Measurements from ENCODE around the gene ZIC2.

The ZIC2 gene

DNA sequence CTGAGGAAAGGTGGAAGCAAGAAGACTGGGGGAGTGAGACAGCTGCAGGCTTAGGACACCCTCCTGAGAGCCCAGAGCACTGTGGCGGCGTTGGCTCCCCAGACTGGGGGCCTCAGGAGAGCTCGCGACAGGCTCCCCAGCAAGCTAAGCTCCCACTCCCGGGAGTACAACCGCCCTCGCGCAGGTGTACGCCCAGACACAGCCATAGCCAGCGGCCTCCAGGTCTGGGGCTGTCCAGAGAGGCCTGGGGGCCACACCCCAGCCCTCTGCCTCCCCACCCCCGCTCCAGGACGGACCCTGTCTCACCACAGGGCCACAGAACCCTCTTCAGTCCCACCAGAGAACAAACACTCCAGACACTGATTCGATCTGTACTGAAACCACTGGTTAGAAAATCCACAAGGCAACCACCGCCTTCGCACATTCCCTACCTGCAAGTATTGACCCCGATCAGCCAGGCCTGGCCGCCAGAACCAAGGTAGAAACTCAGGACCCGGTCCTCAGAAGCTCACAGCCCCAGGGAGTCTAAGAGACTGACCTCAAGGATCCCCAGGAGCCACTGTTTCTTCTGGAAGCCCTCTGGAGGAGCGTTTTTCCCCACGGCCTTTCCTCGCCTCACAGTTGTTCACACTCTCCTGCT is 26.4 kb upstream of the ZIC2 start:
- H3K27ac Mint-ChIP-seq: no peak overlapping the region
- peak; percentile 6 for ATAC-seq
- no peak overlapping the region for H3K4me3 Mint-ChIP-seq
- H3K4me1 Mint-ChIP-seq: peaks cover 21% of the 10 kb centered on the region
- no peaks in the 10 kb centered on the region for H3K9me3 Mint-ChIP-seq
- DNase-seq (ENCODE audit: low spot score in 2 of 2): no peak
- H3K36me3 Mint-ChIP-seq: no peaks in the 10 kb centered on the region

DNA sequence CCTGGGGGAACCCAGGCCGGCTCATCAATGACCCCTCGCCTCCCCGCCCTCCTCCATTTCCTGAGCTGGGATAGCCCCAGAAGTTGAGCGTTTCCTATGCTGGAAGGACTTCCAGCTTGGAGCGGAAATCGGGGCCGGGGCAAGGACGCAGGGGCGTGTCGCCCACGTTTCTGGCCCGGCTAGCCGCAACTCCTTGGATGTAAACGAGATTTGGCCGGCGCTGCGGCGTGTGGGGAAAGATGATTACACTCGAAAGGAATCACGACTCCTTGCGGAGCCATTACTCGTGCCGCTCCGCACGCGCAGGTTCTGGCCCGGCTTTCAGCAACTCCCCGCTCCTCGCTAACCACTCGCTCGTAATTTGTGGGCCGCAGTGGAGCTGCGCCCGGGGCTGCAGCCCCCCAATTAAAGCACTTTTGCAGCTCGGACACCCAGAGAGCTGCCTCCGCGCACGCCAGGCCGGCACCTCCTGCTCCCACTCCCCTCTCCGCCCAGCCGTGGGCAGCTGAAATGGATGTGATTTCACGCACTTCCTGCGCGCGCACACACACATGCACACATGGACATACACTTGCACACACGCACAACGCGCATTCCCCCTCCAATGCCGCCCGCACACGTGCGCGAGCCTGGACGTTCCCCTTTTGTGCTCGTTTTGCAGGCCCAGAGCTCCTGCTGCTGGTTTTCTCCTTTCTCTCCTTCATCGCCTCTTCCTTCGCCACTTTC is 25.7 kb upstream of the ZIC2 start:
- Mint-ChIP-seq H3K27ac (no peak overlapping the region), H3K9me3 (no peaks in the 10 kb centered on the region), H3K4me3 (peak overlapping the region; percentile 52), H3K4me1 (peaks cover 21% of the 10 kb centered on the region), H3K36me3 (no peaks in the 10 kb centered on the region)
- ATAC-seq (peak; percentile 8), DNase-seq (ENCODE audit: low spot score in 2 of 2) (peak in 1 of 2 donors; percentile 54)

DNA sequence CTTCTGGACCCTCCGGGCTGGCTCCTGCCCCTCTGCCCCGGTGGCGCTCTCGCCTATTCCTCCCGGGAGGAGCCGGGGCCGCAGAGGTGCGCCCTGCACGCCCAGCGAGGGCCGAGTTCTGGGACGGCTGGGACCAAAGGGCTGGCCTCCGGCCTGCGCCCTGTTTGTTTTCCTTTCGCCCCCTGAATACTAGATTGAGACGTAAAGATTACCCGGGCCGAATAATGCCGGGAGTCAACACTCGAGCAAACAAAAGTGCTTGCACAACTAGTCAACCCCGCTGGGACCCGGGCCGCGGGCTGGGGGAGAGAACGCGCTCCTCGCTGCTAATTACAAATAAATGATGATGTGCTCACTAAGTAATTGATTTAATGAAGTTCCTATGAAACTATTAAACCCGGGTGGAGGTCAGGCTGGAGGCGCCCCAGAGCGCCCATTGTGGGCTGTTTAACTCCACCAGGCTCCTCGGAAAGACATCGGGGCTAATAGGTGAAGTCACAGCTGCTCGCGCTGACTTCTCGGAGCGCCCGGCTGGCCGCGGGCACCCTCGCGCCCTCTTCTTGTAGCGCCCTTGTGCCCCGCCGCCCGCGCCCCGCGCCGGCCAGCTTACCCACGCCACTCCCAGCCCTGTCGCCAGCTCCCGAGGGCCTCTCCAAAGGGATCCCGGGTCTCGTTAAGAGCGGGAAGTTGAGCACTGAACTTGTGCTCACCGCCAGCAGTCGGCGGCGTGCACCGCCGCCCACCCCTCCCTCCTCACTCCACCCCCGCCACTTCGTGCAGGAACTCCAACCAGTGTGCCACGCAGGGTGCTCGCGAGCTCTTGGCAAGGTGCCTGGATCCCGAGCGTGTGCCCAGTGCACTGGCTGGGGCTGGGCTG is 24.9 kb upstream of the ZIC2 start:
- peak overlapping the region; percentile 52 for H3K4me3 Mint-ChIP-seq
- H3K27ac Mint-ChIP-seq: no peak overlapping the region
- H3K36me3 Mint-ChIP-seq: no peaks in the 10 kb centered on the region
- ATAC-seq (no peak), DNase-seq (ENCODE audit: low spot score in 2 of 2) (peak in 1 of 2 donors; percentile 59)
- H3K9me3 Mint-ChIP-seq: no peaks in the 10 kb centered on the region
- peaks cover 21% of the 10 kb centered on the region for H3K4me1 Mint-ChIP-seq

DNA sequence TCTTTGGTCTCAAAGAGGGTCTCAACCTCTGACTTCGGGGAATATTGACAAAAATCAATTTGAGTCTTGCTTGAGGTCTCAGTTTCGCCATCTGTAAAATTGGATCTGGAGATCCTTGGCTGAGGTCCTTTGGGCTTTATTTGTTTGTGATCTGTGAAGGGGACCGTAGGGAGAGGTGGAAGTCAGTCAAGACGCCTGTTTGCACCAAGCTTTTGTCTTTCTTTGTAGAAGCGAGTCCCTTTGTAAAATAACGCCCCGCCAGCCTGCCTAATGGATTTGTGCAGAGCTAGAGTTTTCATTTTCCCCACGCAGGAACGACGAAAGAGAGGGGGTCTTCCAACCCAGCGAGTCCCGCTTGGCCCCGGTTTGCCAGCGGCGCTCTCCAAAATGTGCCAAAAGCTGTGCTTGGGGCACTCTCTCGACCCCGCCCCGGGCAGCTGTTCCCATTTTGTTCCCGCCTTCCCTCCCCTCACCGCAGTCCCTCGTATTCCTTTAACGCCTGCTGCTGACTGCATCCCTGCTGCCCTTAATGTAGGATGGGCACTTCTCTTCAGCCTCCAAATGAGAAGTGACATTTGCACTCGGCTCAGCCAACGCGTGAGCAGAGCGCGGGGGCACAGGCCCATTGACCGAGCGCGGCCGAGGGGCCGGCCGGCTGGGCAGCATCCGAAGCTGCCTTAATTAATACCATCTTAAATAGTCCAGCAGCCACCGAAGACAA is 23.0 kb upstream of the ZIC2 start:
- DNase-seq (ENCODE audit: low spot score in 2 of 2) (no peak), ATAC-seq (no peak)
- Mint-ChIP-seq H3K4me3 (no peak overlapping the region), H3K27ac (no peak overlapping the region), H3K36me3 (no peaks in the 10 kb centered on the region), H3K9me3 (no peaks in the 10 kb centered on the region), H3K4me1 (peaks cover 21% of the 10 kb centered on the region)

DNA sequence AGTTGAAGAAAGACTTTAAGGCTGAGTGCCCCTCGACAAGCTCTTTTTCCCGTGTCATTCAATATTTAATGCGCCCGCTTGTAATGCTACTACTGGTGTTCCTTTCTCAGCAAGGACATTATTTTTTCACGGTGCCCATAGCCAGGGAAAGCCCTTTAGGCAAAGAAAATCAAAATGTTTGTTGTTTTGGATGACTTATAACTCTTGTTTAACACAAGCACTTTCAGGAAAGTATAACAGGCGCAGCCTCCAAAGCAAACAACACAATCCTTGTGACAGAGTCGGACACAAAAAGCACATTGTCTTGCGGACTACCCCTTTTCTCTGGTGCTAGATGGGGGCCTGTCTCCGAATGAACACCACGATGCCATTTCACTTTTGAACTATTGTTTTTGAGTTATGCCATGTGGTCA is 22.5 kb upstream of the ZIC2 start:
- peaks cover 21% of the 10 kb centered on the region for H3K4me1 Mint-ChIP-seq
- DNase-seq (ENCODE audit: low spot score in 2 of 2) (no peak), ATAC-seq (no peak)
- no peaks in the 10 kb centered on the region for H3K9me3 Mint-ChIP-seq
- H3K27ac Mint-ChIP-seq: no peak overlapping the region
- no peaks in the 10 kb centered on the region for H3K36me3 Mint-ChIP-seq
- H3K4me3 Mint-ChIP-seq: no peak overlapping the region

DNA sequence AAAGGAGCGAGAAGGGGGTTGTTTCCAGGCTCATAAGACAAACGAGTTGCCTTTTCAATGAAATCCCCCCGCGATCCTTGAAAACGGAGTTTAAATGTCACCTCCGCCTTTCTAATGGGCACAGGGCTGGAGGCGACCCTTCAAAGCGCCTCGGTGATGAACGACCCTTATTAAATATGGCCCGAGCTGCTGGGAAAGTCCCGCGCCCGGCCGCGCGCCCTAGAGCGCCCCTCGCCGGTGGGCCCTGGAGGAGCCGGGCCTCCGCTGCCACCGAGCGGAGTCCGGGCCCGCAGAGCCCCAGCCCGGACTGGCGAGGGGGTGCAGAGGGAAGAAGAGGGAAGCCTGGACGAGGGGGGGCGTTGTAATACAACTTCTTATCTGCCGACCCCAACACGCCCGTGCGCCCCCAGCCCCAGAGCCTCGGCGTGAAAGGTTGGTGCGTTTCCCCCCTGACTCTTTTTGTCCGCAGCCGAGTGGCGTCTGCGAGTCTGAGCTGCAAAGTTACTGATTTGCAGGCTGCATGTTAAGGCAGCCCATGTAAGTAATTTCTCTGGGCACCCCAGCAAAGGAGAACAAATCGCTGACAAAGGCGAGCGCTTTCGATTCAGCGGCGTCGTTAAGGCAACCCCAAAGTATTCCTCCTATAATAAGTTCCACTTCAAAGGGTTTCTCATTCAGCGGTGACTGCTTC is 21.9 kb upstream of the ZIC2 start:
- H3K4me1 Mint-ChIP-seq: peaks cover 21% of the 10 kb centered on the region
- H3K9me3 Mint-ChIP-seq: no peaks in the 10 kb centered on the region
- no peak for ATAC-seq
- no peaks in the 10 kb centered on the region for H3K36me3 Mint-ChIP-seq
- peak overlapping the region; percentile 31 for H3K4me3 Mint-ChIP-seq
- DNase-seq (ENCODE audit: low spot score in 2 of 2): peak in 1 of 2 donors; percentile 53
- H3K27ac Mint-ChIP-seq: no peak overlapping the region

DNA sequence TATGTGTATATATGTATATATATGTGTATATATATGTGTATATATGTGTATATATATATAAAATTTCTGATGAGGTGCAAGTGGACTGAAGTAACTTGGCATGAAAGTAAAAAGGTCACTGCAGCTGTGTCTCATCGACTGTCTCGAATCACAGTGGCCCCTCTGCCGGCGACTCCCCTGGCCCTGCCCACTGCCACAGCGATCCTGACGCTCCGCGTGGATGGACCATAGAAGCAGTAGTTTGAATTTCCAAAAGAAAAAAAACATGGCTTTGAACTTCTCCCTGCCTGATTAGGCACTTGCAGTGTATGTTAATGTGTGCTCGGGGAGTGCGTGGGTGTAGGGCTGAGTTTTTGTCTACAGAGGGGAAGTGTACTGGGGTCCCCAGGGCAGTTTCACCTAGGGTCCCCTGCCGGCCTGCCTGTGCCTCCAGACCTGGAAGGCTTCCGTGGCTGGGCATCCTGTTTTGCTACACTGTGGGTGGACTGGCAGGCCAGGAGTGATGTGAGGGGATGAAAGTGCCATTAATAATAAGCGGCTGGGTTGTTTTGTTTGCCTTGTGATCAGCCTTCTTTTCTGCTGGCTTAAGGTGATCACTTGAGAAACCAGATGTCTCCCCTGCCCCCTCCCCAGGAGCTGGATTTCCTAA is 20.8 kb upstream of the ZIC2 start:
- ATAC-seq: no peak
- DNase-seq (ENCODE audit: low spot score in 2 of 2): no peak
- Mint-ChIP-seq H3K27ac (no peak overlapping the region), H3K4me3 (no peak overlapping the region), H3K36me3 (no peaks in the 10 kb centered on the region), H3K9me3 (no peaks in the 10 kb centered on the region), H3K4me1 (peaks cover 20% of the 10 kb centered on the region)

DNA sequence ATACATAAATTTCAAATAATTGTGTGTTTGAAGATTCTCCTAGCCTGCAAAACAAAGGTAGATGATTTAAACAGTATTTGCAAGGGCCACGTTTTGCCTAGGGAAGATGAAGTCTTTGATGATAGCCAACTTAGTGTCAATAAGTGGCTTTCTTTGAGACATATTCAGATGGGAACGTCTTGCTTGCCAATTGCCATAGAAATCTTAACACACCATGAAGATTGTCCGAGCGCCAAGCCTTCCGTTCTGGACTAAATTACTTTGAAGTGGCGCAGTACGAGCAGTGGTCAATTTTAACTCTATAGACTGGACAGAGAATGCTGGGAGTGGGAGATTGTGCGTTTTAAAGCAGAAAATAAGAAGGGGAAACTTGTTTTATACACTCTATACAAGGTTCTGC is 19.9 kb upstream of the ZIC2 start:
- Mint-ChIP-seq H3K27ac (no peak overlapping the region), H3K9me3 (no peaks in the 10 kb centered on the region), H3K4me1 (peaks cover 12% of the 10 kb centered on the region), H3K4me3 (no peak overlapping the region), H3K36me3 (no peaks in the 10 kb centered on the region)
- DNase-seq (ENCODE audit: low spot score in 2 of 2) (no peak), ATAC-seq (no peak)

DNA sequence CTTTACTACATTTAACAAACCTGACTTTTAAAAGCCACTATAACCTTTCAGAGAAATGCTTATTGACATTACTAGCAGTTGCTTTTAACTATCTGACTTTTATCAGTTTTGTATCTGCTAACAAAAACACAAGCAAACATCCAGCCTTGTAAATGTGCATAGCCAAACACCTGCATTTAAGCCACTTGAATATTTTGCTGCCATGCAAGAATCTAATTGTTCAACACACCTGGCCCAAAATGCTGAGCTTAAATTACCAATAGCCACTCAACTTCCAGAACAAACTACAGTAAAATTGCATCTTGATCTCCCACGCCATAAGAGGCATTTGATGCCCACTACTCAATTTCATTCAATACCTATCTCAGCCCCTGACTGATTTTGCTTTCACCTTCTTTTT is 19.3 kb upstream of the ZIC2 start:
- no peak for DNase-seq (ENCODE audit: low spot score in 2 of 2)
- H3K36me3 Mint-ChIP-seq: peaks cover under 1% of the 10 kb centered on the region

DNA sequence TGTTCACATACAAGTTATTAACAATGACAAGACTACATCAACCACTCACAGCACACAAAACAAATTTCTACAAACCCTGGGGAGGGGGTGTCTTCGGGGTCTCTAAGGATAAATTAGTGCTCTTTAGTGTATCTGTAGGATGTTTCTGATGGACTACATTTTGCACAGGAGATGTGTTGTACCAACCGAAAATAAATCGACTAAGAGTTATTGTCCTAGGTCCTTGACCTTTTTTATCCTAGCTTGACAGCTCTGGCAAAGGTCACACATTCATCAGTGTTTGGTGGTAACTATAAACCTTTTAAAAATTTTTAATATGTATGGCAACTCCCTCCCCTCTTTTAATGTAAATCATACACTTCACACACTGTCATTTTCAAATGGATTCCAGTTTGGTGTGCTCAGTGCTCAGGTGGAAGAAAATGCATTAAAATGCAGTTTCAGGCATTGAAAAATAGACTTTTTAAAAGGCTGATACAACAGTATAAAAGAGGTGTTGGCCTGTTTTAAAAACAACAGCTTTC is 17.7 kb upstream of the ZIC2 start:
- Mint-ChIP-seq H3K36me3 (peaks cover 9% of the 10 kb centered on the region), H3K9me3 (no peaks in the 10 kb centered on the region), H3K4me3 (no peak overlapping the region), H3K27ac (no peak overlapping the region), H3K4me1 (peaks cover 13% of the 10 kb centered on the region)
- ATAC-seq (no peak), DNase-seq (ENCODE audit: low spot score in 2 of 2) (no peak)

More for the DNA sequence above, 19.3 kb upstream of the ZIC2 start:
- Mint-ChIP-seq H3K9me3 (no peaks in the 10 kb centered on the region), H3K27ac (no peak overlapping the region), H3K4me1 (peaks cover 11% of the 10 kb centered on the region), H3K4me3 (no peak overlapping the region)
- ATAC-seq: no peak

DNA sequence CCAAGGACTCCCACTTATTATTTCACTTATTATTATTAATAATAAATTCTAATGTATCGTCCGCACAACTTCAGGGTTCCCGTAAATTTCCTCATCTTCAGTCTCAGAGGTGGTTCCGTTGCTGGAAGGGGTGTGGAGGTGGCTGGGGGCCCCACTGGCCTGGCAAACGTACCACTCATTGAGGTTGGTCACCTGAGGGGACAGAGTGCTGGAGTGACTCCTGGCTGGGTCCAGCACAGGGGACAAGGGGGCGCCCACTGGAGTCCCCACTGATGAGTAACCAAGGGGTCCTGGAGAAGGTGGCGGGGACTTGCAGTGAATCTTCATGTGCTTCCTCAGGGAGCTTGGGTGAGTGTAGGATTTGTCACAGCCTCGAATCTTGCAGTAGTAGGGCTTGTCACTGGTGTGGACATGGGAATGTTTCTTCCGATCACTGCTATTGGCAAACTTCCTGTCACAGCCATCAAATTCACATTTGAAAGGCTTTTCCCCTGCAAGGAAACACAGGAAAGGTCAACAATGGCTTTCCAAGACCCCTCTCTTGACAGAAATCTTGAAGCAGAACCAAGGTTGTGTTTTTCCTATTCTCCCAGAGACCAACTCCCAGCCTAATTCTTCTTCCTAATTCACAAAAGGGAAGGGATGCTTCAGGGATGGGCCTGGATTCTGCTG is 16.1 kb upstream of the ZIC2 start:
- H3K4me1 Mint-ChIP-seq: peaks cover 23% of the 10 kb centered on the region
- peaks cover 2% of the 10 kb centered on the region for H3K9me3 Mint-ChIP-seq
- H3K4me3 Mint-ChIP-seq: no peak overlapping the region
- H3K36me3 Mint-ChIP-seq: peaks cover 16% of the 10 kb centered on the region
- DNase-seq (ENCODE audit: low spot score in 2 of 2): no peak
- no peak for ATAC-seq
- H3K27ac Mint-ChIP-seq: no peak overlapping the region

DNA sequence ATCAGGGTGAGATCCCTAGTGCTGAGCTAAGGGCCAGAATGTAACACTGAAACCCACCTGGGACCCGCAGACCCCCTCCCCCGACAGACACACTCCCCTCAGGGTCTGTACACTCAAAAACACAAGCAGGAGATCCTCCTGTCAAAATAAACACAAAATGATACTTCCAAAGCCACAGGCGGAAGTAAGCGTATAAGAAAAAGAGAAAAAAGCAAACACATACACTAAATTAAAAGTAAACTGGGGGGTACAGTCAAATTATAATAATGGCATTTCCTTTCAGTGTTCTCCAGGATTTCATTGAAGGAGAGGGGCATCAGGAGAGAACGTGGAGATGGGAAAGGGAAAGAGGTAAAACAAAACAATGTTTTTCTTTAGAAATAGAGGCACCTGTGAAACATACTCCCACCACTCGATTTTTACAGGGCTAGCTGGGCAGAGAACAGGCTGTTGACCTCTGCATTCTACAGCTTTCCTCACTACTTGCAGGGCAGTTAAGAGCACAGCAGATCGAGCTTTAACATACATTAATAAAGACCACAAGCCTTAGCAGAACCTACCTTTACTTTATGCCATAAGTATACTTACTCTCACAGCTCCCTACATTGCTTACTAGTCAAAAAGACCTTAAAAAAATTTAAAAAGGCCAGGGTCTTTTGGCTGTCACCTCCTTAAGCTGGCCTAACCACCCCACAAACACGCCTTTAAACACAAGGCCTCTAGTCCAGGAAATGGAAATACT is 15.3 kb upstream of the ZIC2 start:
- H3K36me3 Mint-ChIP-seq: peaks cover 16% of the 10 kb centered on the region
- peaks cover 23% of the 10 kb centered on the region for H3K4me1 Mint-ChIP-seq
- DNase-seq (ENCODE audit: low spot score in 2 of 2) (no peak), ATAC-seq (no peak)
- H3K4me3 Mint-ChIP-seq: no peak overlapping the region
- peaks cover 2% of the 10 kb centered on the region for H3K9me3 Mint-ChIP-seq
- H3K27ac Mint-ChIP-seq: no peak overlapping the region

DNA sequence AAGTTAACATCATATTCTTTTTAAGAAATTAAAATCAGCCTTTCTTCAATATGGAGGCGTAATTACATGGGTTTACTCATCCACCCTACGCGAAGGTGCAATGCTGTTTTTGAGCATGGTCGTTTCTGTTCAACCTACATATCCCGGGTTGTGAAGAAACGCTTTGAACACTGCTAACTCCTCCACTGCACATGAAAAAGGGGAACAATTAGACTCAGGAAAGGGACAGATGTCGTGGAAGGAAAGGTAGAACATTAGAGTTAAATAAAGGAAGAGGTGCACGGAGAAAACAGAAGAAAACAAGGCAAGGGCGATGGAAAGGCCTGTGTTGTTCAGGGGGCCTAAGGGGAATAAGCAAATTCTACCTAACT is 14.1 kb upstream of the ZIC2 start:
- no peak for DNase-seq (ENCODE audit: low spot score in 2 of 2)
- ATAC-seq: no peak
- no peak overlapping the region for H3K27ac Mint-ChIP-seq
- H3K9me3 Mint-ChIP-seq: peaks cover 2% of the 10 kb centered on the region
- peaks cover 23% of the 10 kb centered on the region for H3K4me1 Mint-ChIP-seq
- peaks cover 24% of the 10 kb centered on the region for H3K36me3 Mint-ChIP-seq
- H3K4me3 Mint-ChIP-seq: no peak overlapping the region
